K562 (cell line): Measurements from ENCODE around the gene GPAT3. TPM values are rescaled to one million over a fixed set of nuclear protein-coding genes. Genes with fewer than 3 reads are reported as not detected.
A peak's percentile ranks its signal among the peaks of the same experiment; 100 is the strongest.

ENCODE experiments used
- CBFA2T3 ChIP-seq: fragments of 450-650 bp; IDR thresholded peaks from 2 replicates; pipeline ENCODE4 v1.6.1; 2017
- CREM ChIP-seq: IDR thresholded peaks from 2 replicates; pipeline ENCODE4 v1.6.1; 2014; ENCODE audit warnings: antibody characterized with exemption, low read depth
- FOS ChIP-seq: IDR thresholded peaks from 3 replicates; pipeline ENCODE4 v1.6.1; 2011; ENCODE audit not compliant: insufficient read length; ENCODE audit errors: extremely low read depth
- FOXK1 ChIP-seq: sonication (generic); formaldehyde crosslinking; IDR thresholded peaks from 2 replicates; pipeline ENCODE4 v1.8.0; 2022; ENCODE audit warnings: missing genetic modification reagents, mild to moderate bottlenecking, borderline replicate concordance
- FOXK2 ChIP-seq, 2 experiments: fragments of 450-650 bp; IDR thresholded peaks in 1 of 2; conservative IDR thresholded peaks in 1 of 2; 2 replicates each; pipeline ENCODE4 v1.6.1; 2016; ENCODE audit warnings: low read depth in 2 of 2, mild to moderate bottlenecking in 1 of 2
- HDAC1 ChIP-seq, 2 experiments: fragments of 450-650 bp; IDR thresholded peaks; 2 replicates each; pipeline ENCODE4 v1.6.1; 2016 to 2017; ENCODE audit warnings: inconsistent platforms in 1 of 2, mild to moderate bottlenecking in 1 of 2, moderate library complexity in 1 of 2
- ILK ChIP-seq: fragments of 450-650 bp; IDR thresholded peaks from 2 replicates; pipeline ENCODE4 v1.6.1; 2016; ENCODE audit warnings: missing genetic modification characterization, low read depth, mild to moderate bottlenecking, missing compliant biosample characterization, moderate library complexity, borderline replicate concordance
- JUNB ChIP-seq: fragments of 450-650 bp; formaldehyde crosslinking; conservative IDR thresholded peaks from 2 replicates; pipeline ENCODE4 v1.4.0; 2020; ENCODE audit warnings: mild to moderate bottlenecking
- MAFG ChIP-seq: fragments of 450-650 bp; conservative IDR thresholded peaks from 2 replicates; pipeline ENCODE4 v1.6.1; 2016; ENCODE audit warnings: missing genetic modification characterization, missing compliant biosample characterization
- NCOA1 ChIP-seq: fragments of 450-650 bp; IDR thresholded peaks from 2 replicates; pipeline ENCODE4 v1.6.1; 2016; ENCODE audit warnings: low read depth
- NFE2L1 ChIP-seq: fragments of 450-650 bp; IDR thresholded peaks from 2 replicates; pipeline ENCODE4 v1.6.1; 2016; ENCODE audit warnings: missing genetic modification characterization, low read depth, mild to moderate bottlenecking, missing compliant biosample characterization, moderate library complexity, borderline replicate concordance
- NFIC ChIP-seq: fragments of 450-650 bp; IDR thresholded peaks from 2 replicates; pipeline ENCODE4 v1.6.1; 2017; ENCODE audit warnings: mild to moderate bottlenecking, inconsistent platforms
- NFRKB ChIP-seq: fragments of 450-650 bp; IDR thresholded peaks from 2 replicates; pipeline ENCODE4 v1.6.1; 2016; ENCODE audit warnings: low read depth
- NRF1 ChIP-seq, 2 experiments: fragments of 450-650 bp; IDR thresholded peaks in 1 of 2; conservative IDR thresholded peaks in 1 of 2; 2 replicates each; pipeline ENCODE4 v1.6.1; 2014; ENCODE audit warnings: mild to moderate bottlenecking in 2 of 2
- RHOXF2B ChIP-seq: fragments of 250-450 bp; sonication (Bioruptor Pico); conservative IDR thresholded peaks from 2 replicates; pipeline ENCODE4 v1.5.1; 2021
- RNF2 ChIP-seq: sonication (generic); IDR thresholded peaks from 2 replicates; pipeline ENCODE4 v1.6.1; 2016
- SOX6 ChIP-seq: fragments of 450-650 bp; IDR thresholded peaks from 2 replicates; pipeline ENCODE4 v1.6.1; 2014; ENCODE audit warnings: mild to moderate bottlenecking
- SP2 ChIP-seq: IDR thresholded peaks from 2 replicates; pipeline ENCODE4 v1.6.1; 2011; ENCODE audit warnings: mild to moderate bottlenecking, low read depth, low read length, moderate library complexity; ENCODE audit not compliant: poor library complexity, severe bottlenecking; ENCODE audit errors: extremely low read depth
- TEAD4 ChIP-seq, 2 experiments: sonication (generic) in 1 of 2; formaldehyde crosslinking in 1 of 2; IDR thresholded peaks; 2 replicates each; pipeline versions ENCODE4 v1.6.1 to v1.8.0; 2012 to 2022; ENCODE audit warnings: borderline replicate concordance in 1 of 2, inconsistent platforms in 1 of 2, low read length in 1 of 2, mild to moderate bottlenecking in 1 of 2, missing genetic modification reagents in 1 of 2
- TGIF2 ChIP-seq: sonication (generic); formaldehyde crosslinking; IDR thresholded peaks from 2 replicates; pipeline ENCODE4 v1.8.1; 2022; ENCODE audit warnings: mild to moderate bottlenecking, missing genetic modification reagents, moderate library complexity
- THRB ChIP-seq: fragments of 450-650 bp; formaldehyde crosslinking; conservative IDR thresholded peaks from 2 replicates; pipeline ENCODE4 v1.4.0; 2022; ENCODE audit warnings: mild to moderate bottlenecking, missing genetic modification characterization
- ZBTB2 ChIP-seq: fragments of 450-650 bp; IDR thresholded peaks from 2 replicates; pipeline ENCODE4 v1.6.1; 2016; ENCODE audit warnings: antibody characterized with exemption
- ZEB2 ChIP-seq: fragments of 450-650 bp; IDR thresholded peaks from 2 replicates; pipeline ENCODE4 v1.6.1; 2016
- ZNF511 ChIP-seq: sonication (generic); formaldehyde crosslinking; IDR thresholded peaks from 2 replicates; pipeline ENCODE4 v1.8.0; 2022; ENCODE audit warnings: mild to moderate bottlenecking, missing genetic modification reagents
- ZNF696 ChIP-seq: fragments of 250-450 bp; sonication (Bioruptor Pico); conservative IDR thresholded peaks from 2 replicates; pipeline ENCODE4 v1.4.0; 2020; ENCODE audit warnings: mild to moderate bottlenecking, moderate library complexity
- polyA plus RNA-seq, 8 experiments: library from polyadenylated mRNA; depleted of rRNA in 4 of 8; stranded (reverse) in 5 of 8; unstranded in 3 of 8; fragments of >200 nt; fragmentation: Nextera tagmentation in 2 of 8; fragmentation: Illumina TruSeq in 1 of 8; extraction: Ambion mirVana in 2 of 8; extraction: Trizol in 1 of 8; gene quantifications; 2 replicates each; pipeline versions ENCODE4 v1.2.1 to v1.2.3, GENCODE V29; 2011 to 2014; ENCODE audit warnings: inconsistent platforms in 1 of 8, missing spikeins in 1 of 8
- total RNA-seq, 7 experiments: library from RNA; depleted of rRNA in 6 of 7; stranded (reverse); fragments of >200 nt in 6 of 7; fragmentation: Illumina TruSeq in 2 of 7; extraction: Trizol in 2 of 7; gene quantifications; 2 replicates each; pipeline versions ENCODE4 v1.2.1 to v1.2.3, GENCODE V29; 2011 to 2021; ENCODE audit warnings: low replicate concordance in 1 of 7

The GPAT3 gene
- total and polyA plus RNA-seq, 9 of the 15 experiments (the other 6 are each of a cell fraction or from before 2014, with no cell fraction given): 4.1 to 16.1 (median 13.1) TPM

GRCh38 chr4:83548151-83548905 is 12.4 kb downstream of the GPAT3 start (continued):
- TF ChIP-seq MAFG (tag) (peak; percentile 99), ZNF511 (no peak), NCOA1 (0 out of 2 replicates have a peak, but pooled peaks have one; percentile 40), SOX6 (peak; percentile 98), CBFA2T3 (peak; percentile 32; the same call in 1 of the 2 replicates), RHOXF2B (CRISPR knock-in tag) (0 out of 2 replicates have a peak, but pooled peaks have one; percentile 25), RNF2 (no peak), TGIF2 (CRISPR knock-in tag) (no peak), TEAD4 (IDR thresholded peaks at IDR 0.05; ENCODE audit: low read length) (peak; percentile 66; the same call in 1 of the 2 replicates), TEAD4 (CRISPR knock-in tag; IDR thresholded peaks at IDR 0.05; ENCODE audit: borderline replicate concordance) (no peak), NRF1 (conservative IDR thresholded peaks at IDR 0.05 in 1 of 2, IDR thresholded peaks at IDR 0.05 in 1 of 2) (peak in 1 of 2 experiments; percentile 38; a peak in 1 of 4 replicates), FOS (peak; percentile 35), ILK (tag) (no peak), JUNB (CRISPR knock-in tag) (peak; percentile 51; the same call in 1 of the 2 replicates), ZNF696 (no peak), FOXK2 (conservative IDR thresholded peaks at IDR 0.05 in 1 of 2, IDR thresholded peaks at IDR 0.05 in 1 of 2; ENCODE audit: low read depth in 2 of 2) (peak in 1 of 2 experiments; percentile 65; a peak in 1 of 4 replicates), THRB (CRISPR knock-in tag) (no peak), SP2 (no peak), CREM (peak; percentile 69), NFRKB (peak; percentile 62; the same call in 1 of the 2 replicates), ZEB2 (peak; percentile 94), FOXK1 (CRISPR knock-in tag) (no peak), ZBTB2 (0 out of 2 replicates have a peak, but pooled peaks have one; percentile 21), NFIC (peak; percentile 94), HDAC1 (IDR thresholded peaks at IDR 0.05) (peak in 1 of 2 experiments; percentile 63; a peak in 1 of 4 replicates), NFE2L1 (tag) (peak; percentile 96)
